ENCODE results near the gene GJA3.

The GJA3 gene

GRCh38 chr13:20160306-20161274 is at the start of gene GJA3:
GJA3 (minus strand) TSS chr13:20161052; CDS start chr13:20143288, 17,764 bp downstream.
- no peak for DNase-seq

GRCh38 chr13:20209948-20210347 is 49.1 kb upstream of the GJA3 start:
- no peak for DNase-seq

GRCh38 chr13:20206698-20207235 is 45.9 kb upstream of the GJA3 start:
- DNase-seq: no peak

- no peak for DNase-seq
These were observed 45.3 kb upstream of the GJA3 start for GRCh38 chr13:20206065-20206697.

- DNase-seq: no peak
These were observed 37.9 kb upstream of the GJA3 start for GRCh38 chr13:20198781-20199180.

GRCh38 chr13:20197361-20197834 is 36.5 kb upstream of the GJA3 start:
- peak; percentile 51 to 57 for DNase-seq

GRCh38 chr13:20195801-20196200 is 34.9 kb upstream of the GJA3 start:
- no peak for DNase-seq

GRCh38 chr13:20193907-20194631 is 33.2 kb upstream of the GJA3 start:
- no peak for DNase-seq

- no peak for DNase-seq
These were observed 32.5 kb upstream of the GJA3 start for GRCh38 chr13:20193162-20193906.

GRCh38 chr13:20192836-20193161 is 31.9 kb upstream of the GJA3 start, which contains the start of gene GJB2:
GJB2 (minus strand) TSS chr13:20192938; CDS start chr13:20189581, 3,357 bp downstream.
- DNase-seq: no peak

- DNase-seq: no peak
These were observed 31.4 kb upstream of the GJA3 start for GRCh38 chr13:20192158-20192835.

GRCh38 chr13:20191311-20192157 is 30.7 kb upstream of the GJA3 start:
- no peak for DNase-seq

GRCh38 chr13:20190481-20191310 is 29.8 kb upstream of the GJA3 start:
- DNase-seq: no peak

GRCh38 chr13:20190076-20190475 is 29.2 kb upstream of the GJA3 start:
- no peak for DNase-seq

- peak in 1 of 2 experiments; percentile 6 for DNase-seq
These were observed 28.1 kb upstream of the GJA3 start for GRCh38 chr13:20188667-20189553.

GRCh38 chr13:20186771-20187170 is 25.9 kb upstream of the GJA3 start:
- DNase-seq: no peak

GRCh38 chr13:20185366-20186056 is 24.7 kb upstream of the GJA3 start:
- DNase-seq: no peak
